Dedifferentiated amniotic fluid mesenchymal stem cell (primary cell): Measurements from ENCODE around the gene ISG20.

Source experiments
- DNase-seq: peaks from one replicate; pipeline ENCODE4 v3.0.0-alpha.2; 2016; ENCODE audit errors: extremely low spot score

ISG20 gene

GRCh38 chr15:88684345-88684744 lies 45.5 kb downstream of the ISG20 start:
- no peak for DNase-seq

GRCh38 chr15:88686166-88686565 lies 47.4 kb downstream of the ISG20 start:
- no peak for DNase-seq

- no peak for DNase-seq
Observed at GRCh38 chr15:88688394-88688933, 49.6 kb downstream of the ISG20 start.

DNA sequence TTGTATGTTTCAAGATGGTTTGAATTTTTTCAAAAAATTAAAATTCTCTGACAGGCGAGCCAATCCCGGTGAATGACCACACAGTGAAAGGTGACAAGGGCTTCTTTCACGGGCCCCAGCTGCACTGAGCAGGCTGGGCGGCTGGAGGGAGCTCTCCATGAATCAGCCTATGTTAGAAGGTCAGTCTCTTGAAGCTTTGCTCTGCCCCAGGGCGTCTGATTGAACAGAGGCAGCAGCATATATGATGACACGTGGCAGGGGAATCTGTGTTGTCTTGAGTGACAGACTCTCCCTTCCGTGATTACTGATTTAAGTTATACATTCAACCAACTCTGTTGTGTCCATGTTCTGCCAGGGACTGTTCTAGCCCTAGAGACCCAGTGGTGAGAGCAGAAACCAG lies 51.5 kb downstream of the ISG20 start:
- DNase-seq: no peak

- DNase-seq: no peak
Observed at GRCh38 chr15:88693191-88693590, 54.4 kb downstream of the ISG20 start.

GRCh38 chr15:88695101-88695500 lies 56.3 kb downstream of the ISG20 start:
- DNase-seq: no peak

DNA sequence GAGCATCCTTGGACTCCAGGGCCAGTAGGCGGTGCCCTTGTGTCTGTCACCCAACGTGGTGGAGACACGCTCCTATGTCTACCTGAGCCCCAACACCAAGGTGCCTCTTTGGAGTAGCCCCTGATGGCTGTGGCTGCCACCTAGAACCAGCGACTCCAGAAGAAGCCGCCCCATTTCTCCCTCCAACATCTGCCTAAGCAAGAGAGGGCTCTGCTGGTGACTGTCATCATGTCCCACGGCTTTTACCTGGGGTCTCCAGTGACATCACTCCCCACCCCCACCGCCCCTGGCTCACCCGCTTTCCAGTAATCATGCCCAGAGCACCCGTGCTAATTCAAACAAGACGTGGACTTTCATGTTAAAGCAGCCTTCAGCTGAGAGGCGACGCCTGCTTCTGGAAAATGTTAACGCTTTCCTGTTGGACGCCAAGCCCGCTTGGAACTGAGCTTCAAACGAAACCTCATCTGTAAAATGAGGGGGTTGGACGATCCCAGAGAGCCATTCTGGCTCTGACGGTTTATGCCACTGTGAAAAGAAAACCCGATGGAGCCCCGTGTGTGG lies 57.0 kb downstream of the ISG20 start:
- DNase-seq: no peak

- DNase-seq: no peak
Observed at GRCh38 chr15:88696254-88696653, 57.4 kb downstream of the ISG20 start.

- DNase-seq: no peak
Observed at GRCh38 chr15:88697276-88697675, 58.5 kb downstream of the ISG20 start.

DNA sequence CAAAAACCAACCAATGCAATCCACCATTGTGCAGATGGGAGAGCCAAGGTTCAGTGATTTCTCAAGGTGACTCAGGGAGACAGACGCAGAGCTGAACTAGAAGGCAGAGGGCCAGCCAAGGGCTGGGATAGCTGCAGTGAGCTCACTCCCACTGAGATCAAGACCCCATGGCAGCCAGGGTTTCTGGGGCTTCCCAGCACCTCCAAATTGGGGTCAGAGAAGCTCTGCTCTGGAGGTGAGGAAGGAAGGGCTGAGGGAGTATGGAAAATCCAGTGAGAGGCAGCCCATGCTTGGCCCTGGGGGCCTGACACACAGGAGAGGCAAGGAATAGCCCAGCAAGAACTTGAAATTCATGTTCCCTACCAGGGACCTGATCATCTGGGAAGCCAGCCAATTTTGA lies 61.0 kb downstream of the ISG20 start:
- no peak for DNase-seq

DNA sequence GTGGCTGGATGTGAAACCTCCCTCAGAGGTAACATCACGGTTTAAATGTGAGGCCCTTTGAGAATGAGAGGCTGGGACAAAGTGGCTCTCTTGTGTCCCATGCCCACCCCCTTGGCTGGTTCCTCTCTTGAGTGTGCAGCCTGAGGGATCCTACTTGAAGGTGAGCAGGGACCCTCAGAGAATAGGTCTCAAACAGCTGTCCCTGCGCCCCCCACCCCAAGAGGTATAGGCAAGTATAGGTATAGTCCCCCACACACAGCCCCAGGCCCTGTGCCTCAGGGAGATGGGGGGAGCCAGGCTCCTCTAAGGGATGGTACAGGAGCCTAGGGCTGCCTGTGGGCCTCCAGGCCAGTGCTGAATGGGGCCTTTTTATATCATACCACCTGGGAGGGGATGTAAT lies 61.9 kb downstream of the ISG20 start:
- DNase-seq: no peak

GRCh38 chr15:88701561-88702095 lies 62.8 kb downstream of the ISG20 start:
- no peak for DNase-seq

- DNase-seq: no peak
Observed at GRCh38 chr15:88702983-88703382, 64.2 kb downstream of the ISG20 start.

DNA sequence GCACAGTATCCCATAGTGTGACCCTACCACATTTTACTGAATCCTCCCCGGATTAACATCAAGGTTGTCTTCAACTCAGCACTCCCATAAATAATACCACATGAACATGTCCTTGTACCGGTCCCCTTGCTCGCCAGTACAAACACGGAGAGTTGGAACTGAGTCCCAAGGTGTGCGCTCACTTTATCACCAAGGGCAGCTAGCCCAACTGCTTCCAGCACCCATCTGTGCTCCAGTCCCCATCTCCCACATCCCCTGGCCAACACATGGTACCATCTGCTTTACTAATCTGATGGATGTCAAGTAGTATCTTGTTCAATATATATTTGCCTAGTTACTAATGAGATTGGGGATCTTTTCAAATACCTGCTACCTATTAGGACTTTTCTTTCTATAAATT lies 64.7 kb downstream of the ISG20 start:
- no peak for DNase-seq

DNA sequence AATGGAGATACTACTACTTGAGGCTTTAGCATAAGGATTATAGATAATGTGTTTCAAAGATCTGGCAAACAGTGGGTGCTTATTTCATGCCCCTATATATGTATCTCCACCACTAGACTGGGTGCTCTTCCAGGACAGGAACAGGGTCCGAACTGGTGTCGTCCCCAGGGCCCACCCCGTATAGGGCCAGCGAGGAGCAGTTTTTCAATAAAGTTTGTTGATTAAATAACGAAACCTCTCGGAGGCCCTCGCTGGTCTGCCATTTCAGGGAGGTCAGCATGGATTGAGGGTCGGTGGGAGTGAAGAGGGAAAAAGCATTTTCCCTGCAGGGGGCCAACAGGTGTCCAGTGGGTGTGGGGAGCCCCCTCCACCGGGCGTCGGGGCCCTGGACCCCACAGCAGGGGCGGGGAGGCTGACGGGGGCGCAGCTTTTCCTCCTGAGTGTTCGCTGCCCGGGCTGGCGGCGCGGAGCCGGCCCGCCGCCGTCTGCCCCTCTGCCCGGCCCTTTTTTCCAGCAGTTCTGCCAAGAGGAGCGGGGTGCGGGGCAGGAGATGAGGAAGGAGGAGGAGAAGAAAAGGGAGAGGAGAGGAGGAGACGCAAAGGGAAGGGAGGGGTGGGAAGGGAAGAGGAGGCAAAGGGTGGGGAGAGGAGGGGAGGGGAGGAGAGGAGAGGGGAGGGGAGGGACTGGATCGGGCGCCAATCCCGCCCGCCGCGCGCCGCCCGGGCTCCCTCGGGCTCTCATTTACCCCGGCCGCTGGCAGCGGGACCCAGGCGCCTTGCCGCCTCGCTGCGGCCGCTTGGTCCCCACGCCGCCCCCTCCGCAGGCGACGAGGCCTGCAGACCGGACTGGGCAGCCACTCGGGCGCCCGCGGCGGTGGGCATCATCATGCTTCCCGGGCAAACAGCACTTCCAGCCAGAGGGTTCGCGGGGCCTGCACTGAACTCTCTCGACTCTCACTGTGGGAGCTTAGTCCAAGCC lies 66.3 kb downstream of the ISG20 start:
- DNase-seq: peak; percentile 72

GRCh38 chr15:88705769-88706165 lies 67.0 kb downstream of the ISG20 start:
- DNase-seq: no peak
